SU-DHL-6 (cell line): ENCODE results near the gene IFFO2.

ENCODE experiments used
- H2AFZ ChIP-seq: fragments of 200-600 bp; sonication (generic); 2 replicates; pipeline ENCODE4 v1.6.1; 2014; ENCODE audit warnings: low read depth, mild to moderate bottlenecking, moderate library complexity, mixed read lengths, antibody characterized with exemption, low read length; ENCODE audit not compliant: severe bottlenecking
- H3F3A ChIP-seq: fragments of 200-600 bp; shearing (Covaris generic); 2 replicates; pipeline ENCODE4 v1.6.0; 2016; ENCODE audit warnings: antibody characterized with exemption, mild to moderate bottlenecking; ENCODE audit not compliant: insufficient read depth
- H3K27ac ChIP-seq: fragments of 200-600 bp; sonication (generic); 2 replicates; pipeline ENCODE4 v1.5.1; 2016; ENCODE audit warnings: low read depth, mild to moderate bottlenecking, low read length, moderate library complexity, mixed read lengths
- H3K27me3 ChIP-seq: fragments of 200-600 bp; sonication (generic), shearing (Covaris generic); 2 replicates; pipeline ENCODE4 v1.6.0; 2014; ENCODE audit warnings: mild to moderate bottlenecking, low read length
- H3K36me3 ChIP-seq: fragments of 200-600 bp; sonication (generic); 2 replicates; pipeline ENCODE4 v1.6.1; 2014; ENCODE audit warnings: mild to moderate bottlenecking, low read length, mixed read lengths
- H3K4me2 ChIP-seq: fragments of 300-600, 200-600 bp; shearing (Covaris generic), sonication (generic); 2 replicates; pipeline ENCODE4 v1.6.0; 2014; ENCODE audit warnings: low read length, low read depth, mild to moderate bottlenecking; ENCODE audit not compliant: poor library complexity, severe bottlenecking
- H3K4me3 ChIP-seq: fragments of 200-600 bp; sonication (generic); 2 replicates; pipeline ENCODE4 v1.5.1; 2014; ENCODE audit warnings: antibody characterized with exemption, low read length, mild to moderate bottlenecking, mixed read lengths; ENCODE audit not compliant: insufficient read depth, poor library complexity, severe bottlenecking
- H3K79me2 ChIP-seq: fragments of 200-600 bp; sonication (generic); 2 replicates; pipeline ENCODE4 v1.6.1; 2014; ENCODE audit warnings: mild to moderate bottlenecking, low read length, moderate library complexity; ENCODE audit not compliant: insufficient read depth
- H3K9ac ChIP-seq: fragments of 200-600 bp; sonication (generic); 2 replicates; pipeline ENCODE4 v1.7.0; 2014; ENCODE audit warnings: mild to moderate bottlenecking, low read length
- H3K9me2 ChIP-seq: fragments of 200-600 bp; sonication (generic); replicated peaks from 2 replicates; pipeline ENCODE4 v1.6.1; 2014; ENCODE audit warnings: low read length; ENCODE audit not compliant: insufficient read depth
- H3K9me3 ChIP-seq: fragments of 200-600 bp; sonication (generic); 2 replicates; pipeline ENCODE4 v1.6.1; 2014; ENCODE audit warnings: low read length, mixed read lengths; ENCODE audit not compliant: insufficient read depth
- H4K20me1 ChIP-seq: fragments of 200-600 bp; sonication (generic); 2 replicates; pipeline ENCODE4 v1.6.1; 2014; ENCODE audit warnings: low read depth, mild to moderate bottlenecking, antibody characterized with exemption, low read length, moderate library complexity, mixed read lengths
- EZH2phosphoT487 ChIP-seq: fragments of 200-600 bp; sonication (generic), shearing (Covaris generic); conservative IDR thresholded peaks from 2 replicates; pipeline ENCODE4 v1.6.1; 2018; ENCODE audit warnings: mild to moderate bottlenecking, antibody characterized with exemption, low read length, moderate library complexity, mixed read lengths
- TF ChIP-seq, protein P1 (sequence below): fragments of 200-600 bp; sonication (generic); IDR thresholded peaks from one replicate; pipeline ENCODE4 v1.5.1; 2017; ENCODE audit warnings: antibody characterized with exemption, mild to moderate bottlenecking, low read length, moderate library complexity; ENCODE audit not compliant: insufficient read depth, poor library complexity, severe bottlenecking

IFFO2 gene

DNA sequence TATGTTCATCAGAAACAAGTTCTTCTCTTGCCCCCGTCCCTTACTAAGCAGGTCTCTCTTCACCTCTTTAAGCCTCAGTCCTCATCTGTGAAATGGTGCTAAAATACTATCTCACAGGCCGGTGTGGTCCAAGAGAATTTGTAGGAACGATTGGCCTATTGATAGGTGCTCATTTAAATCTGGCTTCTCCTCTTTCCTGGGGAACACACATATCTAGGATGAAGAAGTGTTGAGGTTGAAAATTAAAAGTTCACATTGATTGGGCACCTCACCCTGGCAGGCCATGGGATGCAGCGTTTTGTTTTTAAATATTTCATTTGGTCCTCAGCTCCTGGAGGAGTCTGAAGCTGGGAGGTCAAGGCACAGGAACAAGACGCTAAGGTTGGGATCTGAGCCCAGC is 88.1 kb downstream of the IFFO2 start:
- Histone ChIP-seq H3K79me2 (no peaks in the 10 kb centered on the region), H3K4me3 (no peak overlapping the region), H3K27ac (no peak overlapping the region), H3F3A (no peaks in the 10 kb centered on the region), H3K9ac (no peak overlapping the region), H3K36me3 (no peaks in the 10 kb centered on the region), H3K4me2 (no peak overlapping the region), H4K20me1 (no peaks in the 10 kb centered on the region), H3K9me3 (no peaks in the 10 kb centered on the region), H3K9me2 (no peaks in the 10 kb centered on the region), H2AFZ (no peak overlapping the region), H3K27me3 (no peaks in the 10 kb centered on the region)
- TF ChIP-seq EZH2phosphoT487: no peak
- TF ChIP-seq, protein P1, sequence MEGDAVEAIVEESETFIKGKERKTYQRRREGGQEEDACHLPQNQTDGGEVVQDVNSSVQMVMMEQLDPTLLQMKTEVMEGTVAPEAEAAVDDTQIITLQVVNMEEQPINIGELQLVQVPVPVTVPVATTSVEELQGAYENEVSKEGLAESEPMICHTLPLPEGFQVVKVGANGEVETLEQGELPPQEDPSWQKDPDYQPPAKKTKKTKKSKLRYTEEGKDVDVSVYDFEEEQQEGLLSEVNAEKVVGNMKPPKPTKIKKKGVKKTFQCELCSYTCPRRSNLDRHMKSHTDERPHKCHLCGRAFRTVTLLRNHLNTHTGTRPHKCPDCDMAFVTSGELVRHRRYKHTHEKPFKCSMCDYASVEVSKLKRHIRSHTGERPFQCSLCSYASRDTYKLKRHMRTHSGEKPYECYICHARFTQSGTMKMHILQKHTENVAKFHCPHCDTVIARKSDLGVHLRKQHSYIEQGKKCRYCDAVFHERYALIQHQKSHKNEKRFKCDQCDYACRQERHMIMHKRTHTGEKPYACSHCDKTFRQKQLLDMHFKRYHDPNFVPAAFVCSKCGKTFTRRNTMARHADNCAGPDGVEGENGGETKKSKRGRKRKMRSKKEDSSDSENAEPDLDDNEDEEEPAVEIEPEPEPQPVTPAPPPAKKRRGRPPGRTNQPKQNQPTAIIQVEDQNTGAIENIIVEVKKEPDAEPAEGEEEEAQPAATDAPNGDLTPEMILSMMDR: no peak

DNA sequence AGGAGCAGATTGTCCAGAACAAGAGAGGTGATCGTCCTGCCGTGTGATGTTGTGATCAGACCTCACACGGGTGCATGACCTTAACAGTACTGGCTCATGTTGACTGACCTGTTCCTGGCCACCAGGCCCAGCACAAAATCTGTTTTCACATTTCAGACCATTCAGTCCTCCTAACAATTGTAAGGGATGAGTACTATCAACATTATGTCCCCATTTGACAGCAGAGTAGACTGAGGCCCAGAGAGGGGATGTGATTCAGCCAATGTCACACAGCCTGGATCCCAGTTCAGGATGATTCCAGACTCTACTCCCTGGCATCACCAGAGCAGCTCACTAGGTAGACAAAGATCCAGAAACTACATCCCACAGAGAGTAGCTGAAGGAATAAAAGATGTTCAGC is 89.6 kb downstream of the IFFO2 start:
- Histone ChIP-seq H3K36me3 (no peaks in the 10 kb centered on the region), H4K20me1 (no peaks in the 10 kb centered on the region), H3K4me2 (no peak overlapping the region), H3K9ac (no peak overlapping the region), H3K79me2 (no peaks in the 10 kb centered on the region), H3F3A (no peaks in the 10 kb centered on the region), H3K9me3 (no peaks in the 10 kb centered on the region), H3K9me2 (no peaks in the 10 kb centered on the region), H3K27me3 (no peaks in the 10 kb centered on the region), H2AFZ (no peak overlapping the region), H3K27ac (no peak overlapping the region), H3K4me3 (no peak overlapping the region)
- TF ChIP-seq EZH2phosphoT487: no peak
- TF ChIP-seq, protein P1: no peak

DNA sequence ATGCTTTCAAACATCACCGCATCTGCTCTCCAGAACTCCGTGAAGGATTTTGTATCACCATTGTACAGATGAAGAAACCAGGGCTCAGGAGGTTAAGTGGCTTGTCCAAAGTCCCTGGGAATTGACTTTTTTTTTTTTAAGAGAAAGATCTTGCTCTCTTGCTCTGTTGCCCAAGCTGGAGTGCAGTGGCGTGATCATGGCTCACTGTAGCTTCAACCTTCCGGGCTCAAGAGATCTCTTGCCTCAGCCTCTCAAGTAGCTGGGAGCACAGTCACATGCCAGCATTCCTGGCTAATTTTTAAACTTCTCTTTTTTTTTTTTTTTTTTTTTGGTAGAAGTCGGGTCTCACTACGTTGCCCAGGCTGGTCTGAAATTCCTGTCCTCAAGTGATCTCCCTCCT is 90.2 kb downstream of the IFFO2 start:
- Histone ChIP-seq H3F3A (no peaks in the 10 kb centered on the region), H4K20me1 (no peaks in the 10 kb centered on the region), H3K27ac (no peak overlapping the region), H3K9me3 (no peaks in the 10 kb centered on the region), H3K4me2 (no peak overlapping the region), H3K4me3 (no peak overlapping the region), H2AFZ (no peak overlapping the region), H3K36me3 (no peaks in the 10 kb centered on the region), H3K9ac (no peak overlapping the region), H3K79me2 (no peaks in the 10 kb centered on the region), H3K27me3 (no peaks in the 10 kb centered on the region), H3K9me2 (no peaks in the 10 kb centered on the region)
- no peak for TF ChIP-seq EZH2phosphoT487

DNA sequence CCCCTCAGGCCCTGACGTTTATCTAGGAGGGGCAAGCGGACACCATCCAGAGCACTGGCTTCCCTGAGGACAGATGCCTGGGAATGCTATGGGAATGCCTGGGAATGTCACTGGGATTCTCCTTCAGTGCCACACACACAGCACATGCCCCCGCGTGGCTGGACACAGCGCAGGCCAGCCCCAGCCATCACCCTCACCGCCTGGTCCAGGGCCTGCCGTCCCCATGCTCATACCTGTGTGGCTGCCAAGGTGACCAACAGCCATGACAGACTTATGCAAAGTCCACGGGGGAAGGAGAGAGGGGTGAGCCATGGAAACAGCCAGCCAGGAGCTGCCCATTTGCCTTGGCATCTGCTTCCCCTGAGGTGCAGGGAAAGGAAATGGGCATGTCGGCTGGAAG is 91.3 kb downstream of the IFFO2 start:
- H3K4me3 ChIP-seq: no peak overlapping the region
- no peaks in the 10 kb centered on the region for H3K9me3 ChIP-seq
- no peaks in the 10 kb centered on the region for H3K27me3 ChIP-seq
- H4K20me1 ChIP-seq: no peaks in the 10 kb centered on the region
- H3K36me3 ChIP-seq: no peaks in the 10 kb centered on the region
- no peak overlapping the region for H3K27ac ChIP-seq
- no peak overlapping the region for H2AFZ ChIP-seq
- no peak overlapping the region for H3K4me2 ChIP-seq
- H3F3A ChIP-seq: no peaks in the 10 kb centered on the region
- TF ChIP-seq, protein P1: no peak
- TF ChIP-seq EZH2phosphoT487: no peak
- H3K9ac ChIP-seq: no peak overlapping the region
- H3K79me2 ChIP-seq: no peaks in the 10 kb centered on the region
- no peaks in the 10 kb centered on the region for H3K9me2 ChIP-seq
